ENCODE data around the gene TMC6.

- TF ChIP-seq POLR2A (IDR thresholded peaks at IDR 0.05): no peak
- peak in 1 of 2 donors; percentile 63 for TF ChIP-seq POLR2AphosphoS5 (IDR thresholded peaks at IDR 0.05; ENCODE audit: insufficient read depth in 1 of 2, low read depth in 1 of 2)
These were observed 3.6 kb upstream of the TMC6 start for GRCh38 chr17:78132084-78132676.

Measured in vagina (tissue), 2 donors.